SK-N-SH treated with all-trans-retinoic acid at 6 μM for 48 hours (cell line): ENCODE results near the gene HGFAC.

Experiments
- ARNTL ChIP-seq: fragments of 450-650 bp; formaldehyde crosslinking; IDR thresholded peaks from 2 replicates; pipeline ENCODE4 v1.5.0; 2020; ENCODE audit warnings: low read depth, mild to moderate bottlenecking, moderate library complexity, borderline replicate concordance
- ESRRG ChIP-seq: fragments of 250-450 bp; sonication (Bioruptor Pico); IDR thresholded peaks from 2 replicates; pipeline ENCODE4 v1.6.1; 2021; ENCODE audit warnings: mild to moderate bottlenecking
- ISL1 ChIP-seq: fragments of 250-450 bp; sonication (Bioruptor Pico); IDR thresholded peaks from 2 replicates; pipeline ENCODE4 v2.1.2; 2022; ENCODE audit warnings: mild to moderate bottlenecking, moderate library complexity
- PPARA ChIP-seq: fragments of 250-450 bp; sonication (Bioruptor Pico); IDR thresholded peaks from 2 replicates; pipeline ENCODE4 v1.5.0; 2020; ENCODE audit warnings: mild to moderate bottlenecking, borderline replicate concordance
- SNAI2 ChIP-seq: fragments of 250-450 bp; sonication (Bioruptor Pico); IDR thresholded peaks from 2 replicates; pipeline ENCODE4 v1.5.0; 2020; ENCODE audit warnings: mild to moderate bottlenecking, moderate library complexity
- TCF4 ChIP-seq: fragments of 250-450 bp; sonication (Bioruptor Pico); IDR thresholded peaks from 2 replicates; pipeline ENCODE4 v1.8.0; 2021; ENCODE audit warnings: mild to moderate bottlenecking, moderate library complexity, borderline replicate concordance
- TOX ChIP-seq: fragments of 250-450 bp; sonication (Bioruptor Pico); IDR thresholded peaks from 2 replicates; pipeline ENCODE4 v1.8.0; 2021; ENCODE audit warnings: mild to moderate bottlenecking, moderate library complexity, borderline replicate concordance
- ZC3H10 ChIP-seq: fragments of 250-450 bp; sonication (Bioruptor Pico); IDR thresholded peaks from 2 replicates; pipeline ENCODE4 v1.5.1; 2021; ENCODE audit warnings: mild to moderate bottlenecking, moderate library complexity
- ZFP3 ChIP-seq: fragments of 250-450 bp; sonication (Bioruptor Pico); IDR thresholded peaks from 2 replicates; pipeline ENCODE4 v1.5.0; 2020; ENCODE audit warnings: mild to moderate bottlenecking, moderate library complexity
- ZNF70 ChIP-seq: fragments of 450-650 bp; formaldehyde crosslinking; IDR thresholded peaks from 2 replicates; pipeline ENCODE4 v1.5.0; 2020; ENCODE audit warnings: mild to moderate bottlenecking, moderate library complexity
- TF ChIP-seq, protein P1 (sequence below): fragments of 250-450 bp; sonication (Bioruptor Pico); IDR thresholded peaks from 2 replicates; pipeline ENCODE4 v1.8.0; 2020; ENCODE audit warnings: mild to moderate bottlenecking, moderate library complexity, borderline replicate concordance
- TF ChIP-seq, protein P2 (sequence below): fragments of 250-450 bp; sonication (Bioruptor Pico); IDR thresholded peaks from 2 replicates; pipeline ENCODE4 v1.5.1; 2020; ENCODE audit warnings: low read depth, mild to moderate bottlenecking, moderate library complexity
- TF ChIP-seq, protein P3 (sequence below): fragments of 250-450 bp; sonication (Bioruptor Pico); IDR thresholded peaks from 2 replicates; pipeline ENCODE4 v1.5.1; 2021; ENCODE audit warnings: mild to moderate bottlenecking, moderate library complexity

DNA sequence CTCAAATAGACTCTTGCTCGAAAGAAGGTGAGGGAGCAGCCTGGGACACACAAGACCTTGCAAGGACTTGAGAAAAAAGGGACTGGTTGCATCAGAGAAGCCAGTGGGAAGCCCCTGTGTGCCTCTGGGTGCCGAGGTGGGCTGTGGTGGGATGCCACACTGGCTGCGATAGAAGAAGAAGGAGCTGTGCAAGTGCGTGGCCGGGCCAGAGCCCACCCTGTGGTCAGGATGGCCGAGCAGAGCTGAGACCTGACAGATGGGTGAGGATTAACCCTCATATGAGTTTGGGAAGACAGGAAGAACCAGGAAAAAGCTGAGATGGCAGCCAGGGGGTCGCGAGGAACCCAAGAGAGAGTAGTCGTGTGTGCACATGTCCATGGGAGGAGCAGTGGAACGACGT lies 44.6 kb upstream of the HGFAC start:
- TF ChIP-seq, protein P1, sequence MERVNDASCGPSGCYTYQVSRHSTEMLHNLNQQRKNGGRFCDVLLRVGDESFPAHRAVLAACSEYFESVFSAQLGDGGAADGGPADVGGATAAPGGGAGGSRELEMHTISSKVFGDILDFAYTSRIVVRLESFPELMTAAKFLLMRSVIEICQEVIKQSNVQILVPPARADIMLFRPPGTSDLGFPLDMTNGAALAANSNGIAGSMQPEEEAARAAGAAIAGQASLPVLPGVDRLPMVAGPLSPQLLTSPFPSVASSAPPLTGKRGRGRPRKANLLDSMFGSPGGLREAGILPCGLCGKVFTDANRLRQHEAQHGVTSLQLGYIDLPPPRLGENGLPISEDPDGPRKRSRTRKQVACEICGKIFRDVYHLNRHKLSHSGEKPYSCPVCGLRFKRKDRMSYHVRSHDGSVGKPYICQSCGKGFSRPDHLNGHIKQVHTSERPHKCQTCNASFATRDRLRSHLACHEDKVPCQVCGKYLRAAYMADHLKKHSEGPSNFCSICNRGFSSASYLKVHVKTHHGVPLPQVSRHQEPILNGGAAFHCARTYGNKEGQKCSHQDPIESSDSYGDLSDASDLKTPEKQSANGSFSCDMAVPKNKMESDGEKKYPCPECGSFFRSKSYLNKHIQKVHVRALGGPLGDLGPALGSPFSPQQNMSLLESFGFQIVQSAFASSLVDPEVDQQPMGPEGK (CRISPR knock-in tag), result no peak
- no peak for TF ChIP-seq SNAI2 (CRISPR knock-in tag)
- no peak for TF ChIP-seq TOX (CRISPR knock-in tag)
- TF ChIP-seq ZC3H10 (CRISPR knock-in tag), result no peak
- no peak for TF ChIP-seq ZNF70 (CRISPR knock-in tag)
- no peak for TF ChIP-seq ARNTL (CRISPR knock-in tag)
- no peak for TF ChIP-seq ISL1
- no peak for TF ChIP-seq PPARA (CRISPR knock-in tag)
- TF ChIP-seq, protein P2, sequence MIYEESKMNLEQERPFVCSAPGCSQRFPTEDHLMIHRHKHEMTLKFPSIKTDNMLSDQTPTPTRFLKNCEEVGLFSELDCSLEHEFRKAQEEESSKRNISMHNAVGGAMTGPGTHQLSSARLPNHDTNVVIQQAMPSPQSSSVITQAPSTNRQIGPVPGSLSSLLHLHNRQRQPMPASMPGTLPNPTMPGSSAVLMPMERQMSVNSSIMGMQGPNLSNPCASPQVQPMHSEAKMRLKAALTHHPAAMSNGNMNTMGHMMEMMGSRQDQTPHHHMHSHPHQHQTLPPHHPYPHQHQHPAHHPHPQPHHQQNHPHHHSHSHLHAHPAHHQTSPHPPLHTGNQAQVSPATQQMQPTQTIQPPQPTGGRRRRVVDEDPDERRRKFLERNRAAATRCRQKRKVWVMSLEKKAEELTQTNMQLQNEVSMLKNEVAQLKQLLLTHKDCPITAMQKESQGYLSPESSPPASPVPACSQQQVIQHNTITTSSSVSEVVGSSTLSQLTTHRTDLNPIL (CRISPR knock-in tag), result no peak
- no peak for TF ChIP-seq ZFP3
- TF ChIP-seq TCF4 (CRISPR knock-in tag), result no peak
- TF ChIP-seq, protein P3, sequence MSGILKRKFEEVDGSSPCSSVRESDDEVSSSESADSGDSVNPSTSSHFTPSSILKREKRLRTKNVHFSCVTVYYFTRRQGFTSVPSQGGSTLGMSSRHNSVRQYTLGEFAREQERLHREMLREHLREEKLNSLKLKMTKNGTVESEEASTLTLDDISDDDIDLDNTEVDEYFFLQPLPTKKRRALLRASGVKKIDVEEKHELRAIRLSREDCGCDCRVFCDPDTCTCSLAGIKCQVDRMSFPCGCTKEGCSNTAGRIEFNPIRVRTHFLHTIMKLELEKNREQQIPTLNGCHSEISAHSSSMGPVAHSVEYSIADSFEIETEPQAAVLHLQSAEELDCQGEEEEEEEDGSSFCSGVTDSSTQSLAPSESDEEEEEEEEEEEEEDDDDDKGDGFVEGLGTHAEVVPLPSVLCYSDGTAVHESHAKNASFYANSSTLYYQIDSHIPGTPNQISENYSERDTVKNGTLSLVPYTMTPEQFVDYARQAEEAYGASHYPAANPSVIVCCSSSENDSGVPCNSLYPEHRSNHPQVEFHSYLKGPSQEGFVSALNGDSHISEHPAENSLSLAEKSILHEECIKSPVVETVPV, result no peak
- TF ChIP-seq ESRRG, result no peak
